HG03103 (cell line): ENCODE data around the gene GDF7.

Experiments used
- ATAC-seq: cut with Tn5 transposase; IDR thresholded peaks from one replicate; pipeline ENCODE4 v1.9.1; 2021; ENCODE audit warnings: low read depth; ENCODE audit not compliant: unreplicated experiment

Gene GDF7

DNA sequence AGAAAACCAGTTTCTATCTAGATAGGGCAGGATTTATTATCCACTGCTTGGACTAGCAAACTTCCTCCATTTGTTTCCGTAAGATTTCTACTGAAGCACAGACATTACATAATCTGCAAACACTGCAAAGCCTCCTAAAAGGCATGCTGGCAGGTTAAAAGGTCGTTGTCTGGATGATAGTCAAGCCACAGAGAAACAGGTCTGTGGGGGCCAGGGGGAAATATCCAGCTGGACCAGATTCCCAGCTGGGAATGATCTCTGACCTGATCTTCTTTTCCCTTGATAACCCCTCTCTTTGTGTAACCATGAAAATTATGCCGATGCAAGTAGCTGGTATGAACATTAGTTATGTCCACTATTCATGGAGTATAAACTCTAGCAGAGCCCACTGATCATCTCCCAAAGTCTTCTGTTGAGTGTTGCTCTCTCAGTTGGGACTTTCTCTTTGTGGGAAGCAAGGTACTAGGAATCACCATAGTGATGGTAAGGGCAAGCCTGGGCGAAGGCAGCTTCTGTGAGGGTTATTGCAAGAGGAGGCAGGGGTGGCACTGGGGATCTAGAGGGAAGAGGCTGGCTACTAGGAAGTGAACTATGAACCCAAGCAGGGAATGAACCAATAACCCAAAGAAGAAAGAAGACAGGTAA is 61.3 kb downstream of the GDF7 start:
- no peak for ATAC-seq
